ENCODE measurements around the gene CFAP20DC.

Gene CFAP20DC

GRCh38 chr3:58868097-58868779, 181.6 kb downstream of the CFAP20DC start:
- H3K27ac ChIP-seq: no peak overlapping the region
- TF ChIP-seq ZFX (IDR thresholded peaks at IDR 0.05; ENCODE audit: borderline replicate concordance) (no peak), CTCF (IDR thresholded peaks at IDR 0.05) (no peak)

- H3K27ac ChIP-seq: no peak overlapping the region
- no peak for TF ChIP-seq ZFX (IDR thresholded peaks at IDR 0.05; ENCODE audit: borderline replicate concordance)
- TF ChIP-seq CTCF (IDR thresholded peaks at IDR 0.05): no peak
Measured at GRCh38 chr3:58867621-58868020, 182.2 kb downstream of the CFAP20DC start.

GRCh38 chr3:58866079-58866478, 183.7 kb downstream of the CFAP20DC start:
- H3K27ac ChIP-seq: no peak overlapping the region
- TF ChIP-seq CTCF (IDR thresholded peaks at IDR 0.05) (no peak), ZFX (IDR thresholded peaks at IDR 0.05; ENCODE audit: borderline replicate concordance) (no peak)

- TF ChIP-seq CTCF (IDR thresholded peaks at IDR 0.05) (no peak), ZFX (IDR thresholded peaks at IDR 0.05; ENCODE audit: borderline replicate concordance) (no peak)
- H3K27ac ChIP-seq: no peak overlapping the region
Measured at GRCh38 chr3:58864480-58864879, 185.3 kb downstream of the CFAP20DC start.

- no peak for TF ChIP-seq CTCF (IDR thresholded peaks at IDR 0.05)
- TF ChIP-seq ZFX (IDR thresholded peaks at IDR 0.05; ENCODE audit: borderline replicate concordance): no peak
- H3K27ac ChIP-seq: no peak overlapping the region
Measured at GRCh38 chr3:58863206-58863605, 186.6 kb downstream of the CFAP20DC start.

GRCh38 chr3:58861551-58861950, 188.3 kb downstream of the CFAP20DC start:
- no peak for TF ChIP-seq ZFX (IDR thresholded peaks at IDR 0.05; ENCODE audit: borderline replicate concordance)
- no peak for TF ChIP-seq CTCF (IDR thresholded peaks at IDR 0.05)
- H3K27ac ChIP-seq: no peak overlapping the region

GRCh38 chr3:58858126-58858525, 191.7 kb downstream of the CFAP20DC start:
- TF ChIP-seq CTCF (IDR thresholded peaks at IDR 0.05) (no peak), ZFX (IDR thresholded peaks at IDR 0.05; ENCODE audit: borderline replicate concordance) (no peak)
- no peak overlapping the region for H3K27ac ChIP-seq
